22Rv1 (cell line): ENCODE data around the gene UTF1.

Experiments used
- H3K27ac ChIP-seq: fragments of 450-650 bp; 2 replicates; pipeline ENCODE4 v1.5.1; 2017
- CTCF ChIP-seq: fragments of 450-650 bp; IDR thresholded peaks from 2 replicates; pipeline ENCODE4 v1.5.1; 2017; ENCODE audit warnings: mild to moderate bottlenecking
- ZFX ChIP-seq: fragments of 450-650 bp; IDR thresholded peaks from 2 replicates; pipeline ENCODE4 v1.6.1; 2017; ENCODE audit warnings: antibody characterized with exemption, borderline replicate concordance

UTF1 gene

DNA sequence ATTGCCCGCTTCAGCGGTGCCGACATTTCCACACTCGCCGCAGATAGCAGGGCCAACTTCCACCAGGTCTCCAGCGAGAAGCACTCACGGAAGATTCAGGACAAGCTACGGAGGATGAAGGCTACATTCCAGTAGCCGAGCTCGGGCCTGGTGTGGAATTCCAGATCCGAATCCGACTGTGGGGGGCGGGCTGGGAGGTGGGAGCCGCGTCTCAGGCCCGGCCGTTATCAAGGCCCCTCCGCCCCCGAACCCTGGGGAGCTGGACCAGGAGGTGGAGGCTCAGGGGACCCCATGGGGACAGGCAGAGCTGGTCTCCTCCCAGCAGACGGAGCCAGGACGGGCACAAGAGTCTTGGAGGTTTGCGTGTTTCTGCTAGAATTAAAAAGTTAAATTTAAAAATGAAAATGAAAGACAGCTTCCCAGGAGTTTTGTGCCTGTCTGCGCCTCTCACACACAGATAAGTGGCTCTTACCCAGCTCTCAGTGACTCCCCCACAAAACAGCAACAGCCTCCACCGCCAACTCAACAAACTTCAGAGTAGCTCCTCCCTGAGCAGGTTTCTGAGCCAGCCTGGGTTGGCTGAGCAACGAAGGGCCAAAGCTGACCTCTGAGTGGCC lies 5.2 kb upstream of the UTF1 start:
- H3K27ac ChIP-seq: no peak overlapping the region

DNA sequence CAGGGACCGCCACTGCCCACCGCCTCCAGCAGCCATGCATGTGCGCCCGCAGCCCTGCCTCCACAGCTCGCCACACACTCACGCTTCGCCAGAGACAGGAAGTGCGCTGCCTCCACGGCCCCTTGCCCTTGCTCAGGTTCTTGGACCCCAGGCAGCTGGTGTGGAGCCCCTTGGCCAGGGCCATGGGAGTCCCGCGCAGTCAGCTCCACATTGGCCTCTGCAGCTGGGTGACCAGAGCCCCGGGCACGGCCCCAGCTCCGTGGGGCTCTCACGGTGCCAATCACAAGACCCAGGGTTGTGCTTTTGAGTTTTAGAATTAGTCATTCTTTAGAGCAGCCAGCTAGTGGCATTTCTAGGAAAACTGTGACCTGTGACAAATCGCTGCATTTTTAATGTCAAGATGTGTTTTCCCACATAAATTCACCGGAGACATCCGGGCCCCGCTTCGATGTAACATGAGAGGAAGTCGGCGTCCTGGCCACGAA lies 4.3 kb upstream of the UTF1 start:
- TF ChIP-seq CTCF: no peak
- no peak for TF ChIP-seq ZFX
- H3K27ac ChIP-seq: no peak overlapping the region

More for the DNA sequence above, 5.2 kb upstream of the UTF1 start:
- no peak for TF ChIP-seq CTCF
- no peak for TF ChIP-seq ZFX

DNA sequence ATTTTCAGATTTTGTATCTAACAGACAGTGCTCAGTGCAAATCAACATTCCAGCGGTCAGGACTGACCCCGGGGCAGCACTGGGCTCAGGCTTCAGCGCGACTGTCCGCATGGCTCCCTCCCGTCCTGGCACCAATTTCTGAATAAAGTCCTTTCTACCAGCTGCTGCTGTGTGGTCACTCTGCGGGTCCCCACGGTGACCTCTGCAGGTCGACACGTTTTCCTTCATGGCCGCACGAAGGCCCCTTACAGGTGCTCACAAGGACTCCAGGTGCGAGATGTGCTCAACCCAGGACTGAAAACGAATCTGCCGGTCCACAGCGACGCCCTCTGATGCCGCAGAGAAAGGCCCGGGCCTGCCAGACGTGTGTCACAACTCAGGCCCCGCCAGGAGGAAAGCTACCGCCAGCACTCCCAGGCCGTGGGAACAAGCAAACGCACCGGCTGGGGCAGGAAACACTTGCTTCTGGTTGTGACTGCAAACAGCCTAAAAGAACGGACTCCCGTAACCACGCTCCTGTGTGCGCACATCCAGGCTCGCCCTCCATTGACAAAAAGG lies 3.7 kb upstream of the UTF1 start:
- TF ChIP-seq ZFX (no peak), CTCF (peak; percentile 67)
- H3K27ac ChIP-seq: no peak overlapping the region

GRCh38 chr10:133227256-133227655 lies 2.8 kb upstream of the UTF1 start:
- no peak overlapping the region for H3K27ac ChIP-seq
- TF ChIP-seq CTCF (no peak), ZFX (no peak)

DNA sequence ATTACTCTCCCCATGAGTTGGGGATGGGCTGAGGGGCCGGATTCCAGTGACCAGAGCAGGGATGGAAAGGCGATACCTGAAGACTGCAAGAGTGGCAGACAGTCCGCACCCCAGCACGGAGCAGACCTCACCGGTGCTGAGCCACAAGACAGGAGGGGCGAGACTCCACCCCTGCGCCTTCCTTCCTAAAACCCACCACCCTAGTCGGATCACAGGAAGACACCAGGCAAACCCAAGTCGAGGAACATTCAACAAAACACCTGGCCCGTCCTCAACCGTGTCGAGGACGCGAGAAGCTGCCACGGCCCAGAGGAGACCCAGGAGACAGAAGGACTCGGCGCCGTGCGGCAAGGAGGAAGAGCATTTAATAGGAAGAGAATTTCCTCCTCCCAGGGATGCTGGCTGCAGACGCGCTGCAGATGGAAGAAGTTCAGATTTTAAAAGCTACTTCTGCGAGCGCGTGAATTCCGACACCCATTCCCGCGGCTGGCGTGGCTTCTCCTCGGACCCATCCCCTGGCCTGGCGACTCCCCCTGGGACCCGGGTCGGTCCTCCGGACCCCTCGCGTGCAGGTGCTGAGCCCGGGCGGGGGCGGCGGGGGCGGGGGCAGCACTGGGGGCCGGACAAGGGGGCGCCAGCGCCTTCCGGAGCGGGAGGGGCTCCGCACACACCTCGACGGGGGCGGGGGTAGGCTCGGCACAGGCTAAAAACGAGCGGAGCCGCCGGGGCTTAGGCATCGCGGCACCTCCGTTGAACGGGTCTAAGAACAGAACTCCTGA lies 563 bp upstream of the UTF1 start:
- TF ChIP-seq CTCF (no peak), ZFX (no peak)

GRCh38 chr10:133230387-133231195 lies 574 bp downstream of the UTF1 start:
- TF ChIP-seq CTCF: no peak
- TF ChIP-seq ZFX: no peak

More for the DNA sequence above, 563 bp upstream of the UTF1 start:
- H3K27ac ChIP-seq: no peak overlapping the region

More at GRCh38 chr10:133230387-133231195, 574 bp downstream of the UTF1 start:
- H3K27ac ChIP-seq: no peak overlapping the region
